B cell (primary cell): ENCODE results near the gene ZNF534. TPM values are rescaled to one million over a fixed set of nuclear protein-coding genes. Genes with fewer than 3 reads are reported as not detected.

Experiments used
- ATAC-seq: fragments of 200-7000 bp; cut with Tn5 transposase; one replicate; pipeline ENCODE4 v1.10.0; 2021; ENCODE audit warnings: low read depth, mild to moderate bottlenecking, moderate number of reproducible peaks, moderate library complexity
- CTCF ChIA-PET: fragments of 350-600 bp; sonication (Branson Sonifier 250); formaldehyde crosslinking; loops from one replicate; lab custom pipeline; 2021; ENCODE audit warnings: antibody characterized with exemption, inconsistent platforms; lab: Charles Lee
- POLR2A ChIA-PET: fragments of 350-600 bp; sonication (Branson Sonifier 250); formaldehyde crosslinking; loops from one replicate; lab custom pipeline; 2021; ENCODE audit warnings: antibody characterized with exemption; lab: Charles Lee
- DNase-seq: peaks from one replicate; pipeline ENCODE4 v3.0.0; 2013
- H2AFZ ChIP-seq: 2 replicates; pipeline ENCODE4 v1.6.1; 2012; ENCODE audit warnings: mild to moderate bottlenecking, low read depth, low read length; ENCODE audit not compliant: insufficient read depth, poor library complexity, severe bottlenecking
- H3K27ac ChIP-seq, 2 donors: 1 replicate in 1 of 2; 2 replicates in 1 of 2; pipeline ENCODE4 v1.5.1; 2012 to 2013; ENCODE audit warnings: low read length in 2 of 2, mild to moderate bottlenecking in 2 of 2, moderate library complexity in 1 of 2
- H3K27me3 ChIP-seq, 4 experiments: fragments of 200-600 bp in 1 of 4; sonication (generic) in 1 of 4; replicated peaks in 1 of 4; 1 replicate in 2 of 4; 2 replicates in 2 of 4; pipeline versions ENCODE4 v1.6.1 to v1.7.0; 2013 to 2016; ENCODE audit warnings: low read length in 3 of 4, mild to moderate bottlenecking in 2 of 4, mixed read lengths in 1 of 4, moderate library complexity in 1 of 4; ENCODE audit not compliant: insufficient read depth in 4 of 4, control insufficient read depth in 3 of 4; ENCODE audit errors: control extremely low read depth in 1 of 4
- H3K36me3 ChIP-seq, 2 experiments: replicated peaks in 1 of 2; 1 replicate in 1 of 2; 2 replicates in 1 of 2; pipeline versions ENCODE4 v1.6.1 to v1.7.1; 2013; ENCODE audit warnings: low read length in 1 of 2; ENCODE audit not compliant: insufficient read depth in 2 of 2, control insufficient read depth in 1 of 2; ENCODE audit errors: control extremely low read depth in 1 of 2, extremely low read depth in 1 of 2
- H3K4me1 ChIP-seq, 2 donors: fragments of 200-600 bp in 1 of 2; sonication (generic) in 1 of 2; 1 replicate in 1 of 2; 2 replicates in 1 of 2; pipeline versions ENCODE4 v1.5.1 to v1.6.1; 2013 to 2017; ENCODE audit warnings: low read length in 2 of 2; ENCODE audit not compliant: control insufficient read depth in 2 of 2, insufficient read depth in 2 of 2
- H3K4me2 ChIP-seq: replicated peaks from 2 replicates; pipeline ENCODE3; 2012; ENCODE audit warnings: mild to moderate bottlenecking, low read depth, low read length; ENCODE audit not compliant: poor library complexity, severe bottlenecking
- H3K4me3 ChIP-seq, 5 experiments: fragments of 200-600 bp in 1 of 5; sonication (generic) in 1 of 5; 1 replicate in 3 of 5; 2 replicates in 2 of 5; pipeline versions ENCODE4 v1.5.1 to v1.7.0; 2011 to 2016; ENCODE audit warnings: low read length in 4 of 5, mild to moderate bottlenecking in 4 of 5, low read depth in 2 of 5, control low read depth in 1 of 5, moderate library complexity in 1 of 5; ENCODE audit not compliant: insufficient read depth in 1 of 5; ENCODE audit errors: control extremely low read depth in 1 of 5, extremely low read depth in 1 of 5
- H3K79me2 ChIP-seq: fragments of 200-600 bp; sonication (generic); one replicate; pipeline ENCODE4 v1.6.0; 2016; ENCODE audit warnings: low read length; ENCODE audit not compliant: control insufficient read depth, insufficient read depth
- H3K9ac ChIP-seq: fragments of 200-600 bp; sonication (generic); 2 replicates; pipeline ENCODE4 v1.6.1; 2017; ENCODE audit warnings: mild to moderate bottlenecking, low read length, moderate library complexity
- H3K9me3 ChIP-seq, 3 donors: one replicate each; pipeline versions ENCODE4 v1.6.1 to v1.7.1; 2013; ENCODE audit warnings: low read length in 2 of 3; ENCODE audit not compliant: control insufficient read depth in 2 of 3, insufficient read depth in 1 of 3; ENCODE audit errors: control extremely low read depth in 1 of 3
- H4K20me1 ChIP-seq: 2 replicates; pipeline ENCODE4 v1.6.0; 2012; ENCODE audit warnings: mild to moderate bottlenecking, low read length; ENCODE audit not compliant: insufficient read depth, control insufficient read depth, poor library complexity, severe bottlenecking
- H3K27ac Mint-ChIP-seq: one replicate; pipeline ENCODE4 v1.8.0; 2021; ENCODE audit warnings: mixed read lengths
- H3K27me3 Mint-ChIP-seq: one replicate; pipeline ENCODE4 v1.8.0; 2021; ENCODE audit warnings: mixed read lengths
- H3K4me1 Mint-ChIP-seq: one replicate; pipeline ENCODE4 v1.8.0; 2021; ENCODE audit warnings: mixed read lengths
- H3K4me3 Mint-ChIP-seq: one replicate; pipeline ENCODE4 v1.8.0; 2021; ENCODE audit warnings: mixed read lengths
- H3K9me3 Mint-ChIP-seq: one replicate; pipeline ENCODE4 v1.8.0; 2022; ENCODE audit warnings: mixed read lengths; ENCODE audit not compliant: insufficient read depth
- CTCF ChIP-seq: fragments of 200-600 bp; IDR thresholded peaks from one replicate; pipeline ENCODE4 v1.8.0; 2022; ENCODE audit warnings: antibody characterized with exemption, mild to moderate bottlenecking
- EZH2 ChIP-seq: IDR thresholded peaks from 2 replicates; pipeline ENCODE4 v1.6.1; 2012; ENCODE audit warnings: borderline replicate concordance, low read depth, mild to moderate bottlenecking, moderate library complexity, low read length; ENCODE audit not compliant: insufficient read depth, poor library complexity, severe bottlenecking
- WGBS: methylation state at CpG from one replicate; pipeline ENCODE4 v1.1.5; 2013; ENCODE audit warnings: missing lambda C conversion rate; ENCODE audit not compliant: insufficient coverage; 5-methylcytosine and 5-hydroxymethylcytosine counted together
- intact Hi-C: fragments of 100-400 bp; cut with micrococcal nuclease; formaldehyde crosslinking; loops from one replicate; pipeline ENCODE4 v1.10.0; 2022
- polyA plus RNA-seq: library from polyadenylated mRNA; depleted of rRNA; stranded (reverse); fragments of >200 nt; gene quantifications from 2 replicates; pipeline ENCODE4 v1.2.3, GENCODE V29; 2012
- total RNA-seq, 2 donors: library from RNA; stranded (reverse); fragments of 120-200 nt in 1 of 2; gene quantifications; 1 replicate in 1 of 2; 2 replicates in 1 of 2; pipeline versions ENCODE4 v1.2.3 to v1.2.4, GENCODE V29; 2013 to 2022

The ZNF534 gene
- total and polyA plus RNA-seq, 2 donors (not counting 1 experiment from before 2014, with no cell fraction given), result 0.04 TPM; not detected in 1

DNA sequence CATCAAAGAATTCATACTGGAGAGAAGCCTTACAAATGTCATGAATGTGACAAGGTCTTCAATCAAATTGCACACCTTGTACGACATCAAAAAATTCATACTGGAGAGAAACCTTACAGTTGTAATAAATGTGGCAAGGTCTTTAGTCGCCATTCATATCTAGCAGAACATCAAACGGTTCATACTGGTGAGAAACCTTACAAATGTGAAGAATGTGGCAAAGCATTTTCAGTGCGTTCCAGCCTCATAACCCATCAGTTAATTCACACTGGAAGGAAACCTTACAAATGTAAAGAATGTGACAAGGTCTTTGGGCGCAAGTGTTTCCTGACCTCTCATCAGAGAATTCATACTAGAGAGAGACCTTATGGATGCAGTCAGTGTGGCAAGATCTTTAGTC, 13.2 kb upstream of the ZNF534 start:
- Histone ChIP-seq H4K20me1 (no peaks in the 10 kb centered on the region), H3K27ac (no peak overlapping the region), H3K27me3 (no peaks in the 10 kb centered on the region), H3K4me3 (no peak overlapping the region), H3K4me2 (no peak overlapping the region), H3K79me2 (no peaks in the 10 kb centered on the region), H3K36me3 (peaks cover under 1 to 14% of the 10 kb centered on the region in 2 experiments), H3K9ac (no peak overlapping the region), H3K9me3 (peaks cover 19 to 77% (median 49%) of the 10 kb centered on the region in 3 donors), H2AFZ (no peak overlapping the region), H3K4me1 (no peaks in the 10 kb centered on the region)
- DNase-seq (no peak), ATAC-seq (no peak)
- Mint-ChIP-seq H3K4me1 (no peaks in the 10 kb centered on the region), H3K9me3 (peaks cover 43% of the 10 kb centered on the region), H3K27me3 (no peaks in the 10 kb centered on the region), H3K27ac (no peak overlapping the region), H3K4me3 (no peak overlapping the region)
- intact Hi-C loops, result no loop called here
- TF ChIP-seq CTCF (no peak), EZH2 (no peak)
- ChIA-PET POLR2A (no interaction called here), CTCF (no interaction called here)
- no CpG with 5 or more reads among the region's 5 CpGs for WGBS

DNA sequence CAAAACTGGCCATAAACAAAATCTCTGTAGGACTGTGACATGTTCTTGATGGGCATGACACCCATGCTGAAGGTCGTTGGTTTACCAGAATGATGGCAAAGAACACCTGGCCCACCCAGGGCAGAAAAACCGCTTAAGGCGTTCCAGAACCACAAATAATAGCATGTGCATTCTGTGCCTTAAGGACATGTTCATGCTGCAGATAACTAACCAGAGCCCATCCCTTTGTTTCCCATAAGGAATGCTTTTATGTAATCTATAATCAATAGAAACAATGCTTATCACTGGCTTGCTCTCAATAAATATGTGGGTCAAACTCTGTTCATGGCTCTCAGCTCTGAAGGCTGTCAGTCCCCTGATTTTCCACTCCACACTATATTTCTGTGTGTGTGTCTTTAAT, 13.2 kb downstream of the ZNF534 start:
- intact Hi-C loops, result no loop called here
- no peaks in the 10 kb centered on the region for H3K4me1 Mint-ChIP-seq
- no peak overlapping the region for H3K4me3 Mint-ChIP-seq
- peaks cover 24% of the 10 kb centered on the region for H3K9me3 Mint-ChIP-seq
- Histone ChIP-seq H3K4me1 (no peaks in the 10 kb centered on the region), H3K4me2 (no peak overlapping the region), H3K9me3 (peaks cover 8 to 52% (median 29%) of the 10 kb centered on the region in 3 donors), H4K20me1 (no peaks in the 10 kb centered on the region), H3K36me3 (no peaks in the 10 kb centered on the region), H3K4me3 (no peak overlapping the region), H3K27ac (no peak overlapping the region), H3K27me3 (no peaks in the 10 kb centered on the region), H2AFZ (no peak overlapping the region), H3K9ac (no peak overlapping the region), H3K79me2 (no peaks in the 10 kb centered on the region)
- TF ChIP-seq CTCF, result no peak
- TF ChIP-seq EZH2, result no peak
- DNase-seq (no peak), ATAC-seq (no peak)
- 77% methylated on average over 3 of the region's 3 CpGs for WGBS
- CTCF ChIA-PET, result no interaction called here
- POLR2A ChIA-PET, result no interaction called here
- H3K27me3 Mint-ChIP-seq, result no peaks in the 10 kb centered on the region
- H3K27ac Mint-ChIP-seq, result no peak overlapping the region
